Measurements from ENCODE around the gene ANO6.

ANO6 gene

GRCh38 chr12:45468751-45469615 lies 253.1 kb downstream of the ANO6 start:
- no peak for DNase-seq

- no peak for DNase-seq
Observed at GRCh38 chr12:45469902-45470301, 254.0 kb downstream of the ANO6 start.

- DNase-seq = no peak
Observed at GRCh38 chr12:45473636-45474035, 257.7 kb downstream of the ANO6 start.

GRCh38 chr12:45475594-45475993 lies 259.7 kb downstream of the ANO6 start:
- DNase-seq = no peak

- no peak for DNase-seq
Observed at GRCh38 chr12:45477526-45477925, 261.6 kb downstream of the ANO6 start.

- DNase-seq = no peak
Observed at GRCh38 chr12:45478931-45479330, 263.0 kb downstream of the ANO6 start.

GRCh38 chr12:45481746-45482145 lies 265.9 kb downstream of the ANO6 start:
- no peak for DNase-seq

- DNase-seq = no peak
Observed at GRCh38 chr12:45483571-45483970, 267.7 kb downstream of the ANO6 start.
